ENCODE measurements around the gene RAPGEF3. TPM values are rescaled to one million over a fixed set of nuclear protein-coding genes. Genes with fewer than 3 reads are reported as not detected.
A peak's percentile ranks its signal among the peaks of the same experiment; 100 is the strongest.

The RAPGEF3 gene
- total RNA-seq, 3 donors from 2014 or later = 40.6 to 87.8 (median 60.3) TPM

- TF ChIP-seq POLR2AphosphoS5 (IDR thresholded peaks at IDR 0.05) = no peak
- TF ChIP-seq POLR2A (IDR thresholded peaks at IDR 0.05) = no peak
- DNase-seq (ENCODE audit: low spot score in 2 of 2) = no peak
- intact Hi-C loops (cut with DNase I; ENCODE audit: low total_unique reads) = no loop called here
- no peaks in the 10 kb centered on the region for H3K36me3 ChIP-seq
- H3K9me3 ChIP-seq = no peaks in the 10 kb centered on the region
- no peak overlapping the region for H3K27ac ChIP-seq
- peaks cover 0 to 5% of the 10 kb centered on the region in 2 donors for H3K4me1 ChIP-seq
- no peaks in the 10 kb centered on the region for H3K27me3 ChIP-seq
- no peak overlapping the region for H3K4me3 ChIP-seq
These were observed 51.3 kb downstream of the RAPGEF3 start for GRCh38 chr12:47707355-47707754.

GRCh38 chr12:47705566-47706425 lies 52.9 kb downstream of the RAPGEF3 start, which contains the start of gene RPAP3:
Gene RPAP3 (minus strand): TSS chr12:47706030. CDS start chr12:47702840, 3,190 bp downstream.
- peak; percentile 96 to 97 for DNase-seq (ENCODE audit: low spot score in 2 of 2)
- peak; percentile 37 to 70 (median 57) for TF ChIP-seq CTCF (IDR thresholded peaks at IDR 0.05)
- TF ChIP-seq POLR2A (IDR thresholded peaks at IDR 0.05) = peak; percentile 43
- TF ChIP-seq POLR2AphosphoS5 (IDR thresholded peaks at IDR 0.05) = peak in 2 of 3 donors; percentile 56 to 69
- Histone ChIP-seq H3K4me3 (peak within 1 kb of the TSS; percentile 89 to 99 (median 94)), H3K27ac (peak within 1 kb of the TSS; percentile 91 to 95), H3K27me3 (no peaks in the 10 kb centered on the region), H3K4me1 (peaks cover 0 to 5% of the 10 kb centered on the region in 2 donors), H3K36me3 (no peaks in the 10 kb centered on the region), H3K9me3 (no peaks in the 10 kb centered on the region)
- intact Hi-C loops (cut with DNase I; ENCODE audit: low total_unique reads) = no loop called here

GRCh38 chr12:47705229-47705565 lies 53.5 kb downstream of the RAPGEF3 start:
- Histone ChIP-seq H3K36me3 (no peaks in the 10 kb centered on the region), H3K27ac (peak overlapping the region; percentile 91 to 95), H3K27me3 (no peaks in the 10 kb centered on the region), H3K9me3 (no peaks in the 10 kb centered on the region), H3K4me1 (peaks cover 0 to 5% of the 10 kb centered on the region in 2 donors), H3K4me3 (peak overlapping the region; percentile 89 to 99 (median 94))
- no peak for TF ChIP-seq POLR2A (IDR thresholded peaks at IDR 0.05)
- no peak for TF ChIP-seq CTCF (IDR thresholded peaks at IDR 0.05)
- TF ChIP-seq POLR2AphosphoS5 (IDR thresholded peaks at IDR 0.05) = no peak
- intact Hi-C loops (cut with DNase I; ENCODE audit: low total_unique reads) = no loop called here
- DNase-seq (ENCODE audit: low spot score in 2 of 2) = no peak

- intact Hi-C loops (cut with DNase I; ENCODE audit: low total_unique reads) = no loop called here
- peak overlapping the region; percentile 89 to 99 (median 94) for H3K4me3 ChIP-seq
- TF ChIP-seq POLR2AphosphoS5 (IDR thresholded peaks at IDR 0.05) (no peak), POLR2A (IDR thresholded peaks at IDR 0.05) (no peak), CTCF (IDR thresholded peaks at IDR 0.05) (no peak)
- H3K27me3 ChIP-seq = no peaks in the 10 kb centered on the region
- no peak for DNase-seq (ENCODE audit: low spot score in 2 of 2)
- H3K36me3 ChIP-seq = no peaks in the 10 kb centered on the region
- H3K9me3 ChIP-seq = no peaks in the 10 kb centered on the region
- H3K27ac ChIP-seq = no peak overlapping the region
- H3K4me1 ChIP-seq = peaks cover 0 to 5% of the 10 kb centered on the region in 2 donors
These were observed 54.0 kb downstream of the RAPGEF3 start for GRCh38 chr12:47704719-47705118.

- Histone ChIP-seq H3K4me3 (no peak overlapping the region), H3K36me3 (no peaks in the 10 kb centered on the region), H3K4me1 (no peaks in the 10 kb centered on the region), H3K9me3 (no peaks in the 10 kb centered on the region), H3K27me3 (no peaks in the 10 kb centered on the region), H3K27ac (no peak overlapping the region)
- DNase-seq (ENCODE audit: low spot score in 2 of 2) = no peak
- intact Hi-C loops (cut with DNase I; ENCODE audit: low total_unique reads) = no loop called here
- no peak for TF ChIP-seq POLR2A (IDR thresholded peaks at IDR 0.05)
- no peak for TF ChIP-seq POLR2AphosphoS5 (IDR thresholded peaks at IDR 0.05)
- no peak for TF ChIP-seq CTCF (IDR thresholded peaks at IDR 0.05)
These were observed 58.4 kb downstream of the RAPGEF3 start for GRCh38 chr12:47700263-47700662.

All from breast epithelium (tissue), 4 donors.